GM21717 (cell line): ENCODE measurements around the gene LSMEM2.
A peak's percentile ranks its signal among the peaks of the same experiment; 100 is the strongest.
"Not testable (repeated sequence)": the region's sequence is repeated elsewhere in the genome, so short reads cannot be mapped to it uniquely, and the experiment has no call there.

Experiments used
- ATAC-seq: cut with Tn5 transposase; IDR thresholded peaks from one replicate; pipeline ENCODE4 v1.9.1; 2021; ENCODE audit warnings: mild to moderate bottlenecking, moderate library complexity; ENCODE audit not compliant: unreplicated experiment

Gene LSMEM2

DNA sequence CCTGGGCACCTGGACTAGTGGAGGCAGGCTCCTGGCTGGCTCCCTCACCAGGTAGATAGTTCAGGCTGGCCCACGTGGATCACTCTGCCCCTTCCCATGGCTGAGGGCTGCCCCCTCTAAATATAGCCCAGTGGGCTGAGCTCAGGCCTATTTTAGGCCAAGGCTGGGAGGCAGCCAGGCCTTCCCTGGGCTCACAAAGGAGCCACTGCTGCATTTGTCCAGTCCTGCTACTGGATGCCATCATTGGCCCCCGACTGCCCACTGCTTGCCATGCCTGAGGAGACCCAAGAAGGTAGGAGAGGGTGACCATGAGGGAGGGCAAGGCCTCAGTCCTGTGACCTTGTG lies at the start of gene LSMEM2:
LSMEM2 (plus strand) TSS at position 208 of the 345 bp plus-strand sequence; CDS start at position 235, 27 bp downstream.
- ATAC-seq, result no peak

DNA sequence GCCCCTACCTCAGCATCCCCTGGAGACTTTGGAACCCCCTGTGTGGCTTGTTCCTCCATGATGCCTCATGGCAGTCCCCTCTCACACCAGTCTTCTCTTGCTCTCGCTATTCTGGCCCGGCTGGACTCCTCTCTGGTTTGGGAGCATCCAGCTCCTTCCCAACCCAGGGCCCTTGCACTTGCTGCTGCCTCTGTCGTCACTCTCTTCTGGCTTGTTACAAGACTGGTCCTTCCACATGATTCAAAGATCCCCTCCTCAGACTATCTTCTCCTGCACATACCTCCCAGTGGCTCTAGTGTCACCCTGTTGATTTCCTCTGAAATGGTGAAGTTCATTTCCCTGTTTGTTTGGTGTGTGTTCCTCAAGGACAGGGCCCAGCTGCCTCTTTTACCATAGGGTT lies 49.4 kb upstream of the LSMEM2 start:
- no peak for ATAC-seq

DNA sequence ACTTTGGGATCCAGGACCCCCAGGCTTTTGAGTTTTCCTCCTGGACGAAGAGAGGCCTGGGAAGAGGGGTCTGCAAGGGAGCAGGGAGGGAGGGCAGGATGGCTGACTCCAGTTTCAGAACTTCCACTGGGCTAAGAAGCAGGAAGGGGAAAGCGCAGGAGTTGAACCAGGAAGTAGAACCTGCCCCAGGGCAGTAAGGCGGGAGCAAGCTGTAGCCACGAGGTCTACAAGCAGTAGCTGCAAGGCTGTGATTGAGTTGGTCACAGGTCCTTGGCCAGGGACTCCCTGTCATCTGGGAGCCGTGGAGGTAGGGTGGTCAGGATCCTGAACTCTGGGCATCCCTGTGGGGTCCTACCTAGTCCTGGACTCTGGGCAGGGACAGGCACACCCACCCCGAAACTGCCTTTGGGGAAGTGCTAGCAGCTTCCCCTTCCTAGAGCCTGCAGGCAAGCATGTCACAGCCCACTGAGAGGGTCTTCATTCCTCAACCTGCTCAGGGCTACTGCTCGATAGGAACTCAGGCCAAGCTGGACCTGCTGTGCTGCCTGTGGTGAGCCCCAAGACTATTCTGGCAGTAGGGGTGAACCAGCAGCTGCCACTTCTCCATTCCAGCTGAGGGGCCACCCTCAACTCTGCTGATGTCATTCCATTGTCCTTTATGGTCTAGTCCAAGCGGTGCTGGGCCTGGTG lies 48.6 kb upstream of the LSMEM2 start:
- ATAC-seq, result no peak

DNA sequence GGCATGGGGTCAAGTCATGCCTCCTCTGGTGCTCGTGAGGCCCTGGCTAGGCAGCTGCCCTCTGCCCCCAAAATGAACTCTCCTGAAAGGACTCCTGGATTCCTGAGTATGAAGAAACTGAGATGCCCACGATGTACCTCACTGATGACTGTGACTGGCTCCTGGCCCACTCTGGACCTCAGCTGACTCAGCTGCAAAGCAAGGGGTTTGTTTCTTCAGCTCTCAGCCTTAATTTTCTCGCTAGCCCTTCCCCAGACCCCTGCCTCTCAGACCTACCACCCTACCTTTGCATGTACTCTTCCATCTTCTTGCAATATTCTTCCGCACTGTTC lies 48.1 kb upstream of the LSMEM2 start:
- no peak for ATAC-seq

DNA sequence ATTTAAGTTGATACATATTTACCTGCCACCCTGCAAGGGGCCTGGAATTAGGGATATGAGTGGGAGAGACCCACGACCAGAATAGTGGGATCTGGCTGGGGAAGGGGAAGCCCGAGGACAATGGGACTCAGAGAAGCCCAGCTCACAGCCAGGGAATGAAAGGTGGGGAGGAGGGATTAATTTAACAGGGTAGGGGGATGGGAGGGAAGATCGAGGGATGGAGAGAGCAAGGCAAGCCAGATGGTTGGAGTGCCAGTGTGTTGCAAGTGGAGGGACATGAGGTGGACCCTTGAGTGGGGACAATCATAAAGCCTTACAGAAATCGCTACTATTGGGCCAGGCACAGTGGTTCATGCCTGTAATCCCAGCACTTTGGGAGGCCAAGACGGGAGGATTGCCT lies 47.3 kb upstream of the LSMEM2 start:
- no peak for ATAC-seq

DNA sequence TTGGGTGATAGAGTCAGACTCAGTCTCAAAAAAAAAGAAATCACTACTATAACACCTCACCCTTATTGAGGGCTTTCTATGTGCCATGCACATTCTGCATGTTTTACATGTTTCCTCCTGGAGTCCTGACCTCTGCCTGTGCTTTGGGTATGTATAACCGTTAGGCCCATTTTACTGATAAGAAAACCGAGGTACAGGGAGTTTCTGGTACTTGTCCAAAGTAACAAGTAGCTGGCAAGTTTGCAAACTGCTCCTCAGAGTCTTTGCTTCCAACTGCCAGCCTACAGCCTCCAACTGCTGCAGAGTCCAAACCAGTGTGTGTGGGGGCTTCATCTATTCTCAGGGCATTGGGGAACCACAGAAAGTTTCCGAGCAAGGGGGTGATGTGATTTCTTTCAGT lies 46.6 kb upstream of the LSMEM2 start:
- ATAC-seq, result no peak

DNA sequence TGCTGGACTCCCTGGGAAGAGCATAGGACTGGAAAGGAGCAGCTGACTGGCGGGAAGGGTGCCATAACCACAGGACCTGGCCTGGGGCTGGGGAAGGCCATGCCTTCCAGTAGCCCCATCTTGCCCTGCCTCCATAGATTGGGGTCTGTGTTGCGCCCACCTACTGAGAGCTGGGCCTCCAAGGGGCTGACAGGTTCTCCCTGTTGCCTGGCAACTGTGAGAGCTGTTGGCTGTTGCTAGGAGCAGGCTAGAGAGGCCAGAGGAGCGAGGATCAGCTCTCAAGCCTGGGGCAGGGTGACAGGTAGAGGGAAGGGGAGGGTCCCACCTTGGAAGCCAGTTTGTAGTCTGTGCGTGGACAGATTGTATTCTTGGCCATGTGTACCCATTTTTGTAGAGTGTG lies 45.7 kb upstream of the LSMEM2 start:
- no peak for ATAC-seq

DNA sequence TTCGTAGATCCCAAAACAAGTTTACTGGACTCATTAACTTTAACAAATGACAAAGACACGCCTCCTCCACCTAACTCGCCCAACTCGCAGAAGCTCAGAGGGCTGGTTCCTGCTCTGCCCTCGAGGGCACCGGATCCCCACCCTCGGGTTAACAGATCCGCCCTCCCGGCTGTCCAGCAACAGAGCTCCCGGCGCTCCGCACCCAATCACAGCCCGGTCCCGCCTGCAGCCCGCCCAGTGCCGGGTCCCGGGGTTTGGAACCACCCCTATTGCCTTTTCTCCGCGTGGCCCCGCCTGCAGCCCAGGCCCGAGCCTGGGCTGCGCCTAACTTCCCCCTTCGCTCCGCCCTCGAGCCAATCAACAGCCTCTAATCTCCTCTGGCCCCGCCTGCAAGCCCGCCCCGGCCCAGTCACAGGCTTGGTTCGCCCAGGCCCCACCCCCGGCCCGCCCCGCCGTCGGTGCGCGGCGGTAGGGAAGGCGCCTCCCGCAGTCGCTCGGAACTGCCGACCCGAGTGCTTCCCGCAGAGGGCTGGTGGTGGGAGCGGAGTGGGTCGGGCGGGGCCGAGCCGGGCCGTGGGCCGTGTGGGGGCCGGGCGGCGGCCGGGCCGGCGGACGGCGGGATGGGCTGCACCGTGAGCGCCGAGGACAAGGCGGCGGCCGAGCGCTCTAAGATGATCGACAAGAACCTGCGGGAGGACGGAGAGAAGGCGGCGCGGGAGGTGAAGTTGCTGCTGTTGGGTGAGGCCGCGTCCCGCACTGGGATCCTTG lies 43.0 kb upstream of the LSMEM2 start, which contains the start of gene GNAI2:
GNAI2 (plus strand) TSS at position 489 of the 768 bp plus-strand sequence; CDS start at position 621, 132 bp downstream.
- ATAC-seq, result peak; percentile 93

DNA sequence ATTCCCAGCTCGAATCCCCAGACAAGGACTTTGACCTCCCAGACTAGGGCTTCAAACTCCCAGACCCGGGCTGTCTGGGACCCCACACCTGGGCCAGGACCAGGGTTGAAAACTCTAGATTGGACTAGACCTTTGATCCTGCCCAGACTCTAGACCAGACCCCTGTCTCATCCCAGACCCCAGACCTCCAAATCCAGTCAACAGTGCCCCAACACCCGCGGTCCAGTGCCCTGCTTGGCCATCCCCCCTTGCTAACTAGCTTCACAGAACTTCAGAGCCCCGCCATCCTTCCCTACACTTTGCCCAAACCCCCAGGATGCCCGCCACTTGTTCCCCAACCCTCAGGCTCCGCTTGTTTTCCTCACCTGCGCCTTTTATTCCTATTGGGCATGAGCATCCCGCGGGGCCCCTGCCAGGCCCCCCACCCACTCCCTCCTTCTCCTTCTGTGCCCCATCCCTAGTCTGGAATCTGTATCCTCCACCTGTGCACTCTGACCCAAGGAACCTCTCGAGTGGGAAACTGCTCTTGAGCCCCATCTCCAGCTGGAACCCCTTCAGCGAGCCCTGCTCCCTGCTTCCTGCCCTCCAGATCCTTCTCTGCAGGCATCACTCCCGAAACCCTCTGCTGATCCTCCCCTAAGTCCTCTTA lies 42.3 kb upstream of the LSMEM2 start:
- no peak for ATAC-seq

DNA sequence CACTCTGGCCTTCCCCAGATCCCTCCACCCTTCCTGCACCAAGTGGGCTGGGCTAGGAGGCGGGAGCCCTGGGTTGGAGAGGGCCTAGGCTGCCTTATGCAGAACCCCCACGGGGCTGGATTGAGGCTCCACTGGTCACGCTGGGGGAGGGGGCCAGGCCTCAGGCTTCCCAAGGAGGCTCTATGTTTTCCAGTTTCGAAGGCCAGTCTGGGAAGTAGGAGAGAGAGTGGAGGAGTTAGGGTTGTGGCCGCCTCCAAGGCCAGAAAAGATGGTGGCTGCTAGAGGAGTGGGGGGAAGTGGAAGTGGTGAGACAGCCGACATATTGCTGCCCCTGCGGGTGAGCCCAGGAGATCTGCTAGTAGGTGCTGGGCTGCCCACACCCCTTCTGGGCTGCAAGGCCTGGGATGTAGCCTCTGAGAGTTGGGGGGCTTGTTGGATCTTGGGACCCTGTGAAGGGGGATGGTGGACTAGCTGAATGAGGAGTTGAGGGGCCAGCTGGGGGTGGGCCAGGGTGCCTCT lies 41.7 kb upstream of the LSMEM2 start:
- no peak for ATAC-seq

DNA sequence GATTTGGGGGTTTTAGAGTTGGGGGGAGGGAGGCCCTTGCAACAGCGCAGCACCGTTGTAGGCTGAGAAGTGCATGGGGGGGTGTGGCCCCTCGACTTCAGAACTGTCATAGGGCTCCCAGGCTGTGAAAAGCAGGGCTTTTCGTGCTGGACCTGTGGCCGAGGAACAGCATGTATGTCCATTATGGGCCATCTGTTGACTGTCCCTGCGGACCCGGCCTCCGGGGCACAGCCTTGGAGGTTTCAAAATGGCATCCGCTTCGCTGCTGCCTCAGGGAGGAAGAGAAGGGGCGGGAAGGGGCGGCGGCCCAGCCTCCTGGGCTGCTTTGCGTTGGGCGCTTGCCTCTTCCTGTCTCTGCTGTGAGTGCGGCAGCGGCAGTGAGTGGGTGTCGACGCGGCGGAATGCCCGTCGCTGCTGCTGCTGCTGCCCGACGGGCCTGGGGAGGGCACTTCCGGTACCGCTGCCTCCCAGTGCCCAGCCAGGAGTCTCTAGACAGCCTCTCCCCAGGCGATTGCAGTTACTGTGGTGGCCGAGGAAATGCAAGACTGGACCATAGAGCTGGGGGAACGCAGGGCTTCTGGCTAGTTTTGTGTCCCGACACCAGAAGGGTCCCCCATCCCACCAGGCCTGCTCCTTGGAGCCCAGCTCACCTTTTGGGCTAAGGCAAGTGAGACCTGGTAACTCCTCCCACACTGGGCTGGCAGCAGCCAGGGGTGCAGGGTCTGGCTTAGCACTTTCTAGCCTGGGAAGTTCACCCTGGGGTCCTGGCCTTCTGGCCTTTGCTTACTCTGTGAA lies 40.9 kb upstream of the LSMEM2 start:
- ATAC-seq, result no peak

DNA sequence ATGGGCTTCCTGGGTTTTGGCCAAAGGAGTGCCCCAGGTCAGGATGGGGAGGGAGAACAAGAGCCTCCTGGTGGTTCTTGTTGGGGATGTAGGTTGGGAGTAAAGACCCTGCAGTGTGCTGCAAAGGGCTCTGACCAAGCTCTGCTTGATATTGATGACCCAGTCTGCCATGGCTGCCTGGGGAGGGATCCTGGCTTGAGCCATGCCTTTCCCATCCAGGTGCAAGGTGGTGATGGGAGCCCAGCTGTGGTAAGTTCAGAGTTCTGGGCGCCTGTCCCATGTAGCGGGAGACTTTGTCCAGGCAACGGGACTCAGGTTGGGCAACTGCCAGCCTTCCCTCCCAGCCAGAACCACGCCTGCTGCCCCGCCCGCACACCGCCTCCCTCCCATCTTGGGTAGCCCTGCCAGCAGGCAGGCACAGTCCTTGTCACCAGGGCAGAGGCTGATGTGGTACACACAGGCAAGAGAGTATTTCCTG lies 40.3 kb upstream of the LSMEM2 start:
- ATAC-seq, result no peak

DNA sequence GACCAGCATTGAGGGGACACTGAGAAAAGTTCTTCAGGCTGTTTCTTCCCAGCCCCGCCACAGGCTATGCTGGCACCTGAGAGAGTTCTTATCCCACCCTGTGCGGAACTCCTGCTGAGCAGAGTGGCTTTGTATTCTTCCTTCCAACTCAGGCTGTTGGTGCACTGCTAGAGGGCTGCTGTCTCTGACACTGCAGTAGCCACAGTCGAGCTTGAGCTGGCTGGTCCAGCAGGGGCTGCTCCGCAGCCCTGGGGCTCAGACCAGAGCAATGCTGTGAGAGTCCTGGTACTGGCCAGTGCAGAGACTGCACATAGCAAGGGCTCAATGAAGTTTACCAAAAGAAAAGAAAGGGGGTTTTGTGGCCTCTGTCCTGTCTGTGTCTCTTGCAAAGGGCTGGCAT lies 39.2 kb upstream of the LSMEM2 start:
- ATAC-seq, result no peak

DNA sequence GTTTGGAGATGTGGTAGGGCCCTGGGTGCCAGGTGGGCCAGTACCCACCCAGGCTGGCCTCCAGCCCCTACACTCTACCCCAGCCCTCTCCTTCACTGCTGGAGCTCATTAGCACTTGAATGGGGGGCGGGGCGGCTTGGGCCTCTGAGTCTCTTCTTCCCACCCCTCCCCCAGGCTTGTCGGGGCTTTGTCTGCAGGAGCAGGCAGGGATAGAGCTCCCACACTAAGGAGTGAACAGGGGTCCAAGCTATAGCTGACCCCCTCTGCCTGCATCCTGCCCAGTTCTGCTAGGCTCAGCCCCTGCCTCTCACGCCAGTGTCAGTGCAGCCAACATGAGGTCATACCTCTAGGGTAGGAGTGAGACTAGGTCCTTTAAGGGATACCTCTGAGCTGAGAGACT lies 37.7 kb upstream of the LSMEM2 start:
- ATAC-seq, result no peak

DNA sequence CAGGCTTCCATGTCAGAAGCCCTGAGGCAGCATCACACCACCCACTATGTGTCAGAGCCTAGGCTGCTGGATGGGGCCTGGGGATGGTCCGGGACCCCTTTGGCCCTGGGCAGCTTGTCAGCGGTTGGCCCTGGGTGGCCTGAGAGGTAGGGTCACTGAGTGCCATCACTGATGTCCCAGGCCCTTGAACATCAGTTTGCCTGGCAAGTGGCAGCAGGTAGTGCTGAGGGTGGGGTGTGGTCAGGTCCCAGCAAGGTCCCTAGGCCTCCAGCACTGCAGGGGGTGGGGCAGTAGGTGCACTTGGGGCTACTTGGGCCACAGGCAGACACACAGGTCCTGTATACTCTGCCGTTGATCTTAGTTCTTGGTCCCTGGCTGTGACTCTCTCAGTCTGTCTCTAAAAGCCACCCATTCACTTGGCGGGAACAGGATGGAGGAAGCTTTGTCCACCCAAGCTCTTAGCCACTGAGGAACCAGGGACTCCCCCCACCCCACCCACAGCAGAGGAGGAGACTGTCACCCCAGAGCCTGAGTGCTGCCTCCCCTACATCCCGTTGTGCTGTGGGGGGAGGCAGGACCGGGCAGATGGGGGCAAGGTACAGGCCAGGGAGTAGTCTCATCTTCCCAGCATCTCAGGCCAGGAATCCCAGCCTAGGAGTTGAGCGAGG lies 37.0 kb upstream of the LSMEM2 start:
- no peak for ATAC-seq

DNA sequence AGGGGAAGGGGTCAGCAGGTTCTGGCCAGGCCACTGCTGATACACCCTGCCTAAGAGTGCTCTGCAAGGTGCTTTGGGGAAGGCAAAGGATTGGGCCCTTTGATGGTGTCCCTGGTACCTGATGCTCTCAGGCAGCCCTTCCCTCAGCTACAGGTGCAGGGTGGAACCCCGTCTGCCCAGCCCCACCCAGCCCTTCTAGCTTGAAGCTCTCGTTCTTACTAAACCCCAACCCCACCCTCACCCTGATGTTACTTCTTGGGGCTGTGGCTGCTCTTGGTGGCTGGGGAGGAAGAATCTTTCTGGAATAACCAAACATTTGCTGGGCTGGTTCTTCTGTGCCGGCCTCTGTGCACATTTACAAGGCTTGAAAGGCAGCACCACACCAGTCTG lies 36.5 kb upstream of the LSMEM2 start:
- ATAC-seq, result no peak

DNA sequence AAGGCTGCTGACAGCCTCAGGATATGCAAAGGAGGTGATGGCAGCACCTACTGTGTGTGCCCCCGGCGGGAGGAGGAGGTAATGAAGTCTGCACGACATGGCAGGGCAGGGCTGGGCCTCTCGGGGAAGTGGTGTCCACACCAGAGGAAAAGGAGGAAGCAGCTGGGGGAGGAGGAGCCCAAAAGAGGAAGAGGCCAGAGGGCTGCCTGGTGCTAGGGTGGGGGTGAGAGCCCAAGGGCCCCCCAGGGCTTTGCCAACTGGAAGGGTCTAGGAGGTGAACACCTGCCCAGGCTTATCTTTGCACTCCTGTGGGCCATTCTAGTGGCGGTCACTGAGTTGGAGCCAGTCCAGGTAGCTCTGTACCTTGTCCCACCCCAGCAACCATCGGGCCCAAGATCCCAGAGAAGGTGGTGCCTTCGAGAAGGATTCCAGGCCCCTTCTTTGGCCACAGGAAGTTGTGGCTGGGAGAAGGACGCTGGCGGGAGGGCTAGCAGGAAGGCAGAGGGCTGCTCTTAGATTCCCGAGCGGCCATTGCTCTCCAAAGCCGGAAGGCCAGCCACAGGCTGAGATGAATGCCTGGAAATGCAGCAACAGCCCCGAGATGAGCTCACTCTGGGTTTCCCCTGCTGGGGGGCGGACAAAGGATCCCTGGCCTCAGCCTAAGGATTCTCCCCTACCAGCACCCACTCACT lies 35.9 kb upstream of the LSMEM2 start:
- ATAC-seq, result no peak

DNA sequence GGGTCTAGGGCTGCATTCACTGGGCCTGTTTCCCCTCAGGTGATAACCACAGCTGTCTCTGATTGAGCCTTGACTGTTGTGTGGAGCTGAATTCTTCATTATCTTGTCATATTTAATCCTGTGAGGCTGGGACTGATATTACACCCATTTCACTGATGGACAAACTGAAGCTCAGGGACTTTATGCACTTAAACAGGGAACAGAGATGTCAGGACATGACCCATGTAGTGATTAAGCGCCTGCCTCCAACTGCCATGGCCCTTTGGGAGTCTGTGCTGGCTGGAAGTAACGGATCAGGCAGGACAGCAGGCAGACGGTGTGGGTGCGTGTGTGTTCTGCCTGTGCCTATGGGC lies 35.4 kb upstream of the LSMEM2 start:
- ATAC-seq, result no peak

DNA sequence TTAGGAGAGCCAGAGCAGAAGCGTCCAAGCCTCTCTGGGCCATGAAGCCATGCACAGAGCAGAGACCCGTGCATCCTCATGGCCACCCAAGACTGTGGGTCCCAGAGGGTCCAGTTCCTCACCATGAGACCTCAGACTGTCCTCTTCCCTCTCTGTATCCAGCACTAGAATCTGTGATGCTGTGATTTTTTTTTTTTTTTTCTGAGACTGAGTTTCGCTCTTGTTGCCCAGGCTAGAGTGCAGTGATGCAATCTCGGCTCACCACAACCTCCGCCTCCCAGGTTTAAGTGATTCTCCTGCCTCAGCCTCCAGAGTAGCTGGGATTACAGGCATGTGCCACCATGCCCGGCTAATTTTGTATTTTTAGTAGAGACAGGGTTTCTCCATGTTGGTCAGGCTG lies 34.1 kb upstream of the LSMEM2 start:
- not testable (repeated sequence) for ATAC-seq

DNA sequence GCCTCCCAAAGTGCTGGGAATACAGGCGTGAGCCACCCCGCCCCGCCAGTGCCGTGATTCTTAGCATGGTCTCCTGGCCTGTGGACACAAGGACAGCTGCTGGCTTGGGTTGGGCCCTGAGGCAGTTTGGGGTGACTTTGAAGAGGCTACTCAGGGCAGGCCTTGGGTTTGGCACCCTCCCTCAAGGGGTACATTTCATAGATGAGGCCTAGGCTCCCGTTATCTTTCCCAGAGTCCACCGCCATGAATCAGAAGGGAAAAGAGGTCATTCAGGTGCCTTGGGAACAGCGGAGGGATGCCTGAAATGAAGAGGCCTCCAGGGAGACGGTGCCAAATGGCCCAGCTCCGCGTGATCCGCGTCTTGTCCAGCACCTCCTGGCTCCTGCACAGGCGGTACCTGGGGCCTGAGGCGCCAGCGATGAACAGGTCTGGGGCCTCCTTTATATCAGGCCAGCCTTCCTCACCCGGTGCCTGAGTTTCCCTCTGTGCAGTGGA lies 33.6 kb upstream of the LSMEM2 start:
- no peak for ATAC-seq
